CD4-positive, alpha-beta T cell treated with Interleukin-21 for 1 hour (primary cell): ENCODE measurements around the gene WDR46.

Experiments
- DNase-seq: peaks from one replicate; pipeline ENCODE4 v3.0.0-alpha.2; 2020

Gene WDR46

GRCh38 chr6:33288921-33289783, at the start of gene WDR46, which contains the start of gene PFDN6:
Gene WDR46, minus strand, starts transcription at chr6:33289239. Its CDS starts 69 bp downstream, at chr6:33289170.
Gene PFDN6, plus strand, starts transcription at chr6:33289601. Its CDS starts 256 bp downstream, at chr6:33289857.
- peak; percentile 89 for DNase-seq

- no peak for DNase-seq
Observed at GRCh38 chr6:33336495-33336894, 47.5 kb upstream of the WDR46 start.

- no peak for DNase-seq
Observed at GRCh38 chr6:33335916-33336315, 46.9 kb upstream of the WDR46 start.

- no peak for DNase-seq
Observed at GRCh38 chr6:33333666-33334065, 44.6 kb upstream of the WDR46 start.

GRCh38 chr6:33330736-33331135, 41.7 kb upstream of the WDR46 start:
- no peak for DNase-seq

DNA sequence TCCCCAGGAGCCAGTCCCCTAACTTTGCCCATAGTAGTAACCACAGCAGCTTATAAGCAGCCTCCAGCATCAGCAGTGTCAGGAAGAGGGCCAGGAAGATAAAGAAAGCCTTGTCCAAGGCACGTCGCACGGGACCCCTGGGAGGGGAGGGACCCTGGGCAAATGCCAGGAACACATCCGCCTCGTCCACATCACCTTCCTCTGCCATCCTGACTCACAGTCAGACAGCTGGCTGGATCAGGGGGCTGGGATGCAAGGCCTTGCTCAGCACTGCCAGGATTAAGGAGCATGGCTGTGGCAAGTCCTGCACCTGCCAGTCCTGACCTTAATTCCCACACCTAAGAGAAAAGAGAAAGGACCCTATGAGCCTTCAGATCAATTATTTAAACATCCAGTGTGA, 40.0 kb upstream of the WDR46 start:
- DNase-seq = no peak

GRCh38 chr6:33324125-33324524, 35.1 kb upstream of the WDR46 start:
- DNase-seq = no peak

DNA sequence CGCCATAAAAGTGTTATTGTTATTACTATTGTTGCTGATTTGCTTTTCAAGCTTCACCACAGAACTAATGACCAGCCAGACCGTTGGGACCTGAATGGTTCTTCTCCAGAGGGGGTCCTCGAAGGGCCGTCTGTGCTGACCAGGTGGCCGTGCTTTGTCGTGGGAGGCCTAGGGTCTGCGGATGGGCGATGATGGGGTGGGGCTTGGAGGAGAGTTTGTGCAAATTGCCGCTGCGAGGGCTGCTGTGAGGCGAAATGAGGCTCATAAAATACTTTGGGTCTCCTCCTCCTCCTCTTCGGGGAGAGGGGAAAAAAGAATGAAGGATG, 34.5 kb upstream of the WDR46 start:
- DNase-seq = no peak

GRCh38 chr6:33321227-33321626, 32.2 kb upstream of the WDR46 start:
- no peak for DNase-seq

GRCh38 chr6:33320315-33321181, 31.5 kb upstream of the WDR46 start:
- DNase-seq = no peak

DNA sequence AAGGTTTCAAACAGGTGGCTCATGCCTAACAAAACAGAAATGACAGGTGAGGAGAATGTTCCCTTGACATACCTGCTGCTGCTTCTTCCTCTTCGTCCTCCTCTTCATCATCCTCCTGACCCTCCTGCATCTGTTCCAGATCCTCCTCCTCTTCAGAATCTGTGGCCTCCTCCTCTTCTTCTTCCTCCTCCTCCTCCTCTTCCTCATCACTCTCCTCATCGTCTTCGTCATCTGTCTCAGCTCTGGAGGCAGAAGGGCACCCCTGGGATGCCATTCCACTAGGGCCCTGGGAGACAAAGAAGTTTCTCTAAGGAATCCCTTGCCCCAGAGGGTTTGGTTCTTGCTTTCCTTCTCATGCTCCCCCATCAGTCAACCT, 30.9 kb upstream of the WDR46 start:
- no peak for DNase-seq

- DNase-seq = no peak
Observed at GRCh38 chr6:33318426-33319073, 29.5 kb upstream of the WDR46 start.

DNA sequence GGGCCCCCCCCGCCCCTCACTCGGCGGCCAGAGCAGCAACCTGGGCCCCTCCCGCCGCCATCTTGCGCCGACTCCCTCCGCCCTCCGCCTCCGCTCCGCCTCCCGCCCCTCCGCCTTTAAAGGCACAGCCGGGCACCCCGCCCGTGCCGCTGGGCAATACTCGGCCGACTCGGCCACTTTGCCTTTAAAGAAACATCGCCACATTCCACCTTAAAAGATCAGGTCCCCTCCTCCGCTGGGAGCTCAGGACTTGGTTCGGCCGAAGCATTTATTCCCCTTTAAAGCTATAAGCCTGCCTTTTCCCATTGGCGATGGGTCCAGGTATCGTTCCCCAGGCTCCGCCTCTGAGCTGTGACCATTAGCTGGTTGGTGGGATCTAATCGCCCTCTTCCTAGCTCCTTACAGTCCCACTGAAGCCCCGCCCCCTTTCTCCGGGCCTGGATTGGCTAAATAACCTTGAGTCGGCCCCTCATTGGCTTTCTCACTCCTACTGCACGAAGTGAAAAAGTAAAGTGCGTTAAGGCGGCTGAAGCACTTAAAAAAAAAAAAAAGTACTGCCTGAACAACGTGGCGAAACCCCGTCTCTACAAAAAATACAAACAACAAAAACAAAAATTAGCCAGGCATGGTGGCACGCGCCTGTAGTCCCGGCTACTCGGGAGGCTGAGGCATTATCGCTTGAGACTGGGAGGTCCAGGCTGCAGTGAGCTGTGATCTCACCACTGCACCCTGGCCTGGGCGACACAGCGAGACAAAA, 28.8 kb upstream of the WDR46 start, which contains the start of gene ZBTB22:
Gene ZBTB22 (minus strand): TSS at position 76 of the 757 bp plus-strand sequence. CDS start 828 bp downstream, outside the sequence.
- DNase-seq = peak; percentile 97

DNA sequence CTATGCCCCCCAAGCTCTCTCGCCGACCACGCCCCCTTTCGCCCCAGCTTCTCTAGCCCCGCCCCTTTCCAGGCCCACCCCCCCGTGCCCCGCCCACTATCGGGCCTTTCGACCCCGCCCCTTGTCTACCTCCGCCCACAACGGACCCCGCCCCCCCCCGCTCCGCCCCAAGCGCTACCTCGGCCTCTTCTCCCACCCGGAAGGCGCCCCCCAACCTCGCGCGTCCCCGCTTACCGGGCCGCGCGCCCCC, 28.3 kb upstream of the WDR46 start:
- DNase-seq = no peak

DNA sequence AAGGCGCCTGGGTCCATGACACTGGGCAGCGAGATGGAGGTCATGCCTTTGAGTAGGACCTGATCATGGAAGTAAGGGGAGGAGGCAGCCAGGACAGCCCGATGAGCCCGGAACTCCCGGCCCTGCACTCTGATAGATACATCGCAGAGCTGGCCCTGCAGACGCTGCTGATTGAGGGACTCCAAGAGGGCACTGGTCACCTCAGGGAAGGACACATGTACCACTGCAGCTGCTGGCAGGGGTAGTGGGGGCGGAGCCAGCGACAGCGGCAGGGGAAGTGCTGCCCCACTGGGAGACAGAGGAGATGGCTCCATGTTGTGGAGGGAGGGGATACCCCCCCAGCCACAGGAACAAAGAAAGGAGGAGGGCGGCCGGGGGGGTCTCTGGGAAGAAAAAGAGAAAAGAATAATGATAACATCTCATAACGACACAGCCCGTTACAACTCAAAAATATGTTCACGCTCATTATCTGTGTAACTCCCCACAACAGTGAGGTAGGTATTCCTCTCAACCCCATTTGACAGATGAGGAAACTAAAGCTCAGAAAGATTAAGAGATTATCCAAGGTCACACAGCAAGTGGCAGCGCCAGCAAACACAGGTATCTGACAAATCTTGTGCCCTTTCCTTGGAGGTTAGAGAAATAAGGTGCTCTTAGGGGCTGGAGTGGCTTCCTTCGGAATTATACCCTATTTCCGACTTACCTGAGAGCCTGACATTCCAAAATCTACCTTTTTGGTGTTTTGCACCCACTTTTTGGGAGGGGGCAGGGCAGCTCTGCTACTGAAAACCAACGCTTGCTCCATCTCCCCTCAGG, 27.8 kb upstream of the WDR46 start:
- peak; percentile 44 for DNase-seq

- DNase-seq = no peak
Observed at GRCh38 chr6:33315793-33316602, 27.0 kb upstream of the WDR46 start.

DNA sequence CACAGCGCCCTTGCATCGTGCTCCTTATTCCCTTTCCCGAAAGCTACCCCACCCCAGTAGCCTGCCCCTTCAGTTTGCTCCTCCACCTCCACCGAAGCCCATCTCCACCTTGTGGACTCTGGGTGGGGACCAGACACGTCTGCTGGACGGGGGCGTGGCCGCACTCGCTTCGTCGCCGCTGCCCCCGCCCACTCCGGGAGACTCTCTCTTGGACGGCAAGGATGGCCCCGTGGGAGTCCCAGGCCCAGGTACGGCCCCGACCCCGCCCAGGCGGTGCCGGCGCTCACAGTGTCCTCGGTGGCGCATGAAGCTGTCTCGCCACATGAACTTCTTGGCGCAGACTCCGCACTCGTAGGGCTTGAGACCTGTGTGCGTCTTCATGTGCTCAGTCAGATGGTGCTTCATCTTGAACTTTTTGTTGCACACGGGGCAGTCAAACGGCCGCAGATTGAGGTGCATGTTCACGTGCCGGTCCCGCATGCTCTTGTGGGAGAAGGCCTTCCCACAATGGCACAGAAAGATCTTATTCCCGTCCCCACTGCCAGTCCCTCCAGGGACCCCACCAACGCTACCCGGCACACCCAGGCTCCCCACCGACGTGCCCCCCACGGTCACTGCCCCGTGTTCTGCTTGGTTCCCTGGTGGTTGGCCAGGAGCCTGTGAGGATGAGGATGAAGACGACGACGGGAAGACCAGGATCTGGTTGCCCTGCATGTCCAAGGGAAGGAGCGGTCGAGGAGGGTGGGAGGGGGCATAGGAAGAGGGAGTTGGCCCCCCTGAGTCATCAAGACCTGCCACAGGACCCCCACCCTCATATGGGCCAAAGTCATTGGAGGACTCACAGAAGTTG, 26.1 kb upstream of the WDR46 start:
- no peak for DNase-seq

- DNase-seq = peak; percentile 92
Observed at GRCh38 chr6:33314515-33314942, 25.5 kb upstream of the WDR46 start.

- peak; percentile 95 for DNase-seq
Observed at GRCh38 chr6:33313709-33314514, 24.9 kb upstream of the WDR46 start, which contains the start of gene TAPBP. Gene TAPBP, minus strand, starts transcription at chr6:33314078. Its CDS starts 37 bp downstream, at chr6:33314041.
